Stimulated activated CD4-positive, alpha-beta T cell treated with anti-CD3 and anti-CD28 coated beads, Interleukin-12 subunit alpha, Interleukin-12 subunit beta, amount 100 ng/mL, for 4 hours (primary cell): ENCODE results near the gene CRTC3.

ENCODE experiments used
- DNase-seq: peaks from one replicate; pipeline ENCODE4 v3.0.0-alpha.2; 2020

CRTC3 gene

DNA sequence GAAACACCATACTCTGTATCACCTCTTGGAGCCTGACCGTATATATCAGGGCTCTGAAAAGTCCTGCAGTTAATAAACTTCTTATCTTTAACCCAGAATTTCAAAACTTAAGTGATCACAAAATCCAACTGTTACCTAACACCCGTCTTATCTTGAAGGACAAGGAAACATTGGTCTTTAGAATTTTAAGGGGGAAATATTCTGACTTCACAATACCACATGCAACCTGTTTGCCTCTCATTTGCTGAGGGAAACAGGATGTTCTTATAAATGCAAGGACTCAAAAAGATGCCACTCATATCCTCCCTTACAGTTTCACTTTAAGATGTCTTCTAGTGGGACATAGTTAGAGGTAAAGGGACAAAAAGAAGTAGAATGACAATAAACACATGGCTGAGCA lies 67.9 kb downstream of the CRTC3 start:
- no peak for DNase-seq

DNA sequence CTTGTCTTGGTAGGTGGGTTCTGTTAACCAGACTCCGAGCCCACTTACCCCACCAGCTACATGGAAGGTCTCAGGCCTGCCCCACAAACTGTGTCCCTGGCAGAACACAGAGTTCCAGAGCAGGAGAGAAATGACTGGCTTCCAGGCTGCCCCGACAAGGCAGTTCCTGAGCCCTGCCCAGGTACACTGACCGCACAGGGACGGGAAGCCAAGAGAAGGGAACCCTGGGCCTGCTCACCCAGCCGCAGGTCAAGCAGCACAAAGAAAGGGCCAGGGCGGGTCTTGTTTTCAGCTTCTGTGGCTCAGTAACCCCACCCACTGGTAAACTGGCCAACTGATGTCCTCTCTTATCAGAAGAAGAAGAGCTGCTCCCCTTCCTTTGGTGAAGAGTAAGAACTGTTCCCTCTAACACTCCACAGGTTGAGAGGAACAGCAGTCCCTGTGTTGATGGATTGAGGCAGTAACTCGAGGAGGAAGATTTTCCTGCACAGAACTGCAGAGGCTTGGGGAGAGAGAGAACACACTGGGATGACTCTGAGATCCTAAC lies 68.4 kb downstream of the CRTC3 start:
- no peak for DNase-seq

DNA sequence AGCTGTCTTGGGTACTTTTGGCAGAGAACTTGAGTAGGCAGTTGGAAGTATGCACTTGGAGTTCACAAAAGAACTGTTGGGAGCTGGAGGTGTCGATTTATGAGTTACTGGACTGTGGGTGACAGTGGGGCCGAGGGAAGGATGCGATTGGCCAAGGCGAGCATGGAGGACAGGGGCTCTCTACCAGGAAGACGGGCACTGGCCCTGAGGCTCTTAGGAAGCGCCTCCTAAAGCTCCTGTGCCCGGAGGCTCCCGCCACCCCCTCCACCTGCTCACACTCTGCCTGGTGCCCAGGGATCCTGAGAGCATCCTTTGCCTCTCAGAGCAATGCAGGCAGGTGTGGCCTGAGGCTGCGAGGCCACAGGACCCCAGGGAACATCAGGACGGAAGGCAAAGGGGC lies 69.0 kb downstream of the CRTC3 start:
- DNase-seq = no peak

DNA sequence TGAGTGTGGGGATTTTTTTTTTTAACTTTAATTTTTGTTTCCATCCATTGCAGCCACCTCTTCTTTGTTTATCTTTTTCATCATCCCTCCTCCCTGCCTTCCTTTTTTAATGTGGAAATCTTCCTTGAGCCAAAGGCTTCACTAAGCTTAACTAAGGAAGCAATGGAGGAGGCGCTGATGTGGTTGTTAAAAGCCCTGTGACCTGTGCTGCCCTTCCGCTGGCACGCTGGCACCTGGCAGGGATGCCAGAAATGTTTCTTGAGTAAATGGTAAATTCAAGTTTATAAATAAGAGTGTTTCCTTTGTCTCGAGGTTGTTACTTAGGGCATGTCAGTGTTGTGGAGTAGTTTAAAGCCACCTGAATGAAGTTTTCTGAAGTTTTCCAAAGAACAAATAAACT lies 69.4 kb downstream of the CRTC3 start:
- no peak for DNase-seq

DNA sequence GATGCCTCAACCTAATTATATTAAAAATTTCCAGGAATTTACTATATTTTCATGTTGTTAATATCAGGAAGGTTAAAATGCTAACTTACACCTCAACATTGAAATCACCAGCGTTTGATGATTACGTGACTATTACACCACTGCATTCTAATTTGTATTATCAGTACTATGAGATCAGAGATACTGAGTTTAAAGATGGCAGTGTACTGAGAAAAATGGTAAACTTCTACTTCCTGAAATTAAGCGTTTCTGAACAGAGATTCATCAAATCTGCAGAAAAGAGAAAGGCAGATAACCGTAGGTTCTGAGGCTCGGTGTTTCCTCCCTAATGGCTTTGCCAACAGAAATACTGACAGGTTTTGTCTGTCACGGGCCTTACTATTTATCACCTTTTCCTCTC lies 69.9 kb downstream of the CRTC3 start:
- DNase-seq = no peak

DNA sequence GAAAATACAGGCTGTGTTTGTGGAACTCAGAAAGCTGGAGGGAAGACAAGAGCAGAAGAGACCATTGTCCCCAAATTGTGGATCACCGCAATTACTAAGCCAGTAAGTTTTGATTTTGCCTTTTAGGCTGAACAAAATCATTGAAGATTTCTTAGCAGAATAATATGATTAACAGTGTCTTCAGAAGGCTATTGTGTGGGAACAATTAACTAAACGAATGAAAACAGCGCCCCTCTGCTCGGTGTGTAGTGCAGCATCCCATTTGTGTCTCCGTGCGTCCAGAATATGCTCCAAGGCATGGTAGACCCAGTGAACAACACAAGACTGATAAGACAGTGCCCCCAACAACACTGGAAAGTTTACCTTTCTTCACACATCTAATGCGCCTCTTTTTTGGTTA lies 71.2 kb downstream of the CRTC3 start:
- no peak for DNase-seq

DNA sequence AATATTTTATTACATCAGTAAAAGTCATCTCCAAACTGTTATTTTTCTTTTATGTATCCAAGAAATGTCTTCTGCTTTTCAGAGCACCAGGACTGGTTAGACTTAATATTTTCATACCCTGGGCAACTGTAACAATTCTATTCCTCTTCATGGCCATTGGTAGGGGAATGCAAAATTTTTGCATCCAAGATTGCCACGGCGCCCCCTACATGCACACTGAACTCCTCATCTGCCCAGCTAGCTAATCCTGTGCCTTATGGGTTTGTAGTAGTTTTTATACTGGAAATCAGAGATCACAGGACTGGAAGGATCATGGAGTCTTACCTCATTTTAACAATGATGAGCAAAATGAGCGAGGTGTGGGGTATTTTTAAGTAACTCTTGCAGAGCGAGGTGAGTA lies 74.2 kb downstream of the CRTC3 start:
- peak; percentile 44 for DNase-seq

DNA sequence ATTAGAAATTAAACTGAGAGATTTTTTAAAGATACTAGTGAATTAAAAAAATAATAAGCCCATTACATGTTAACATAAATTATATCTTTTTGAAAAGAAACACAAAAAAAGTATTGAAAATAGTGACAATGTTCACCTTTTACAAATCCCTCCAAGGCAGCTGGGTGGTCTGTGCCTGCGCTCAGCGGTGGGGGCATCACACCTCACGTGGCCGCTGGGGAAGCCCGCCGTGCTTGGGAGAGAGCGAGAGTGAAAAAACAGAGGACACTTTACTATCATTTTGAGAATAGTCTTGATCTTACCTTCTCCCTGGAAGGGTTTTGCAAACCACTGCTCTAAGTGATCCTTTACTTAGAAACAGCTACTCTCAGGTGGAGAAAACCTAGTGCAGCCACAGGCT lies 76.9 kb downstream of the CRTC3 start:
- DNase-seq = no peak

DNA sequence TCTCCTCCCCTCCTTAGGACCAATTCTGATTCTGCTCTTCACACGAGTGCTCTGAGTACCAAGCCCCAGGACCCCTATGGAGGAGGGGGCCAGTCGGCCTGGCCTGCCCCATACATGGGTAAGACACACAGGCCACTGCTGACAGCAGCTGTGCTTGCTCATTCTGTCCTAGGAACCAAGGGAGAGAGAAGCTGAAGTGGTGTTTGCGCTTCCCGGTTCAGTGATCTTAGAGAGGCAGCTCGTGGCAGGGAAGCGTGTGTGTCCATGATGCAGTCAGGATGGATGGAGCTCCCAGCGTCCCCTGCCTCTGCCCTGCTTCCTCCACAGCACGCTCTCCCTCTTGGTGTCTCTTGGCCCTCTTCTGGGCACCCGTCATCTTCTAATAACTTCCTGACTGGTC lies 77.6 kb downstream of the CRTC3 start:
- no peak for DNase-seq

DNA sequence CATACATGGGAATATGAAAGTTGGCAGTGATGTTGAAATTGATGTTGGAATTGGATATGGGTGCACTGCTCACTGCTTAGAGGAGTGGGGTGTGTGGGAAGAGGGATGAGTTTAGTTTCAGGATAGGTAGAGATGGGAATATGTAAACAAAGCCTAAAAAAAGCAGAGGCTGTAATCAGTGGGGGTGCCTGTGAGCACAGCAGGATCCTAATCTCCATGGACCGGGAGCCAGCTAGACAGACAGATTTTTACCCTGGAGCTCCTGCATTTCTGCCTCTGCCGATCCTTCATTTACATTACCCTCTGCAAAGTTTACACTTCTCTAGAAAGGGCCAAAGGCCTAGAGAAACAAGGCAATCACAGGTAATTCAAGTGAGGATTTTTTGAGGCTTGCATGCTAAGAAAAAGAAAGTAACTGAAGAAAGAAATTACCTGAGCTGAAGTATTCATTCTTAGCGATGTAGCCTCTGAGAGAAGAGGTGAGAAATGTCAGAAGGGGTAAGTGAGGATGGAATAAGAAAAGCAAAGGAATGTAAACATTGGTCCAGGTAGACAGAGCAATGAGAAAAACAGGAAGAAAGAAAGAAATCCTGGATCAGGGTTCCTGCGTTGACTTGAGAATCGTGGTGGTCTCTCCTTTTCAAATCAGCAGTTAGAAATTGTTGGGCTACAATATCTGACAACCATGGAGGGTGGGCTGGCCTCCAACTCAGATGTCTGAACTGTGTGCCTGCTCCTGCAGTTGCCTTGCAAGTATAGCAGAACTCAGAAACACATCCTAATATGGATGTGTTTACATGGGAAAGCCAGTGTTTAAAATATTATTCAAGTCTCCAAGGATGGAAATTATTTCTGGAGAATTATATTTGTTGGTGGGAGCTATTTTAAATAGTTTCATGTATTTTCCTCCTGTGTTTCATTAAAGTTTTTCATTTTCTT lies 79.8 kb downstream of the CRTC3 start:
- DNase-seq = no peak

DNA sequence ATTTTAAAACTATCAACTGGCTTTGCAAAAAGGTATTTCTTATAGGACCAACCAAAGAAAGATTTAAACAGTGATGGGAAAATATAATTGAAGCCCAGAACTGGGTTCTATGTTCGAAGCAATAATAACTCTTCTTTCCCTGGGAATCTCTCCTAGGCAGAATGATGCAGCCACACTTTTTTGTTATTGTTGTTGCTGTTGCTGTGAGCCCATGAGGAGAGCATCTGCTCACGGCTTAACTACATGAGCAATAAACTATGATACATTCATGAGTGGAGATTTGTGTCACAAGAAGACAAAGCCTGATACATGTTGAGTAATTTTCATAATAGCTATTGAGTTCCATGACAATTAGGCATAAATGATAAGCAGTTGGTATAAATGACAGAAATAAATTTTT lies 80.5 kb downstream of the CRTC3 start:
- no peak for DNase-seq

DNA sequence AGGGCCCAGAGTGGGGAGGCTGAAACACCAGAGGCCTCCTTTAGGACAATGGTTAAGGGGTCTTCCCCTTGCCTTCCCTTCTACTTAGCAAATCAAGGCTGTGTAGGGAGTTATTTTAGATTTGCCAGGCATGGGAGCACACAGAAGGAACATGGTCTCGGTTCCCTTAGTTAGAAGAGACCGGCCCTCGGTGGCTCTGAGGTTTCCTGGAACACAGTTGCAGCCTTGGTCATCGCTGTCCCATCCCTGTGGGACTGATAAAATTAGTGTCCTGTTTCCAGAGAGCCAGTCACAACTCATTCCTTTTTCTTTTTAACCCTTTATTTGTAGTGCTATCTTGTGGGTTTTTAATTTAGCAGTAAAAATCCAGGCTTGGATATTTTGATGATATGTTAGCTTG lies 81.4 kb downstream of the CRTC3 start:
- DNase-seq = no peak

DNA sequence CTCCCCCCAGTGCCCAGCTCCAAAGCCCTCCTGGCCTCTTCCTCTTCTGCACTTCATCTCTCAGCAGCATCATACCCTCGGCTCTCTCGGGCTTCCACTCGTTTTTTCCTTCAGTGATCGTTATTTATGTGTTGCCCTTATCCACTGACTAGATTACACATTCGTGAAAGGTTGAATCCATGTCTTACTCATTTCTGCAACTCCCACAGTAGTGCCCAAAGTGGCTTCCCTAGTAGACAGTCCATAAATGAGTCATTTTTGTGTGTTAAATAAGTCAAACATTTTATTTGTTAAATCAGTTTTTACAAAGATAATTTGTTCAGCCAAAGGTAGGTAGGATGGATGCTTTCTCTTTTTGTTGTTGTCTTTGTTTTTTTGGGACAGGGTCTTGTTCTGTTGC lies 87.4 kb downstream of the CRTC3 start:
- DNase-seq = no peak

DNA sequence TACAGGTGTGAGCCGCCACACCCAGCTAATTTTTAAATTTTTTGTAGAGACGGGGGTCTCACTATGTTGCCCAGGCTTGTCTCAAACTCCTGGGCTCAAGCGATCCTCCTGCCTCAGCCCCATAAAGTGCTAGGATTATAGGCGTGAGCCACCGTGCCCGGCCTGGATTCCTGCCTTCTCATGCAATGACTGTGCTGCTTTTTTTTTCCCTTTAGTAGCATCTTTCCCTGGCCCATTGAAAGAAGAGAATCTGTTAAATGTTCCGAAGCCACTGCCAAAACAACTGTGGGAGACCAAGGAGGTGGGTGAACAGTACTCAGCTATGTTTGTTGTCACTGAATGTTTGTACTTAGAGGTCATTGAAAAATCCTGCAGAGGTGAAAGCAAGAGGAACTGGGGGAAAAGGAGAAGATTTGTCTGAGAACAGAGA lies 88.0 kb downstream of the CRTC3 start:
- DNase-seq = no peak

DNA sequence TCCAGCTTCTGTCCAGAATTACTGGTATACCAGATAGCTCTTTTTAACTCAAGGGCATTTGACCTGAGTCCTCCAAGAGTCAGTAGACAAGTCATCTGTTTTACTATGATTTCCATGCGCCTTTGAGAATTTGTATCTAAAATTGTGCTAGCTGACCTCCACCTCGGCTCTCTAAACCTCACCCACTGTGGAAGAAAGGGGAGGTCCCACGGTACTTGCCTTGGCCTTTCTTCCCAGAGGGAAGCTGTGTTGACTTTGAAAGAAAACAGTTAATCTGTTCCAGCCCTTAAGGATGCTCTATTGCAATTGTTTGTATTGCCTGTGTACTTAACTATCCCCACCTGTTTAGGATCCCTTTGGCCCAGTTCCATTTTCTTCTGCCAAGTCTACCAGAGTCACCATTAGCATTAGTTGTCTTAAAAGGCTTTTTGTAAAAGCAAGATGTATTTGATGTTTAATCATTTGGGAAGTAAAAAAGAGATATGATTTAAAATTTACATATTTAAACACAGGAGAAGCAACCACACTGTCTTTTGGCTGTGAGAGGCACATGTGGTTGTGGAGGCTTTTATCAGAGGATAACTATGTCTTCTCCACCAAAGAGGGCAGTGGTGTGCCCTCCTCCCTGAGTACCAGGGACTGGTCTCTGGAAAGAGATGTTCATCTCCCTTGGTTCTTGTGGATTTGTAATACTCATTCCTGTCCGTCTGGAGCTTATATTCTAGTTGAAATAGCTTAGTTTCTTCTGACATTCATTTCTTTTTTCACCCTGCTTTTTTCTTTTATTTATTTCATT lies 88.8 kb downstream of the CRTC3 start:
- DNase-seq = no peak

DNA sequence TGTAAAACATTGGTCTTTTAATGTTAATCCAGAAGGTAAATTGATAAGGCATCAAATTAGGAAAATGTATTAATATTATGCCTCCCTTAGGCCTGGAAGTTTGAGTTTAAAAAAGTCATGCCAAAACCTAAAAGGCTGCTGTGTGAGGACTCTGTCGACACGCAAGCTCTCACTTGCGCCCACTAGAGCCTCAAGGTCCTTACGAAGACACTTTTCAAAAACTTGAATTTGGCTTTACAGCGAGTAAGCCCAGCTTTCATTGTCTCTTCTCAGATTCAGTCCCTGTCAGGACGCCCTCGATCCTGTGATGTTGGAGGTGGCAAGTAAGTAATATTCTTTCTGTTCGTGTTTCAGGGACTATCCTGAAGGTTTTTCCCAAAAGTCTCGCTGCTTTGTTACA lies 89.7 kb downstream of the CRTC3 start:
- no peak for DNase-seq

DNA sequence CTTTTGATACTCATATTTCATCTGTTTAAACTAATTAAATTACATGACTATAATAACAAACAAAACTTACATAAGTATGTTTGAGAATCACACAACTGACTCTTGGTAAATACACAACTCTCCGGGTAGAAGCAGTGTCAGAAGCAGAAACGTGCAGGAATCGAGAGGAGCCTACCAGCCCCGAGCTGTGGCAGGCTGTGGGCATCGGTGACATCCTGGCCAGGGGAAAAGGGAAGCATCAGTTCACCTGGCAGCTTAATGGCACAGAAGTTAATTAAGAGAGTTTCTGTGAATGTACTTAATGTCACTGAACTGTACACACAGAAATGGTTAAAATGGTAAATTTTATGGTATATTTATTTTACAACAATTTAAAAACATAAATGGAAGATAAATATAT lies 90.2 kb downstream of the CRTC3 start:
- no peak for DNase-seq

DNA sequence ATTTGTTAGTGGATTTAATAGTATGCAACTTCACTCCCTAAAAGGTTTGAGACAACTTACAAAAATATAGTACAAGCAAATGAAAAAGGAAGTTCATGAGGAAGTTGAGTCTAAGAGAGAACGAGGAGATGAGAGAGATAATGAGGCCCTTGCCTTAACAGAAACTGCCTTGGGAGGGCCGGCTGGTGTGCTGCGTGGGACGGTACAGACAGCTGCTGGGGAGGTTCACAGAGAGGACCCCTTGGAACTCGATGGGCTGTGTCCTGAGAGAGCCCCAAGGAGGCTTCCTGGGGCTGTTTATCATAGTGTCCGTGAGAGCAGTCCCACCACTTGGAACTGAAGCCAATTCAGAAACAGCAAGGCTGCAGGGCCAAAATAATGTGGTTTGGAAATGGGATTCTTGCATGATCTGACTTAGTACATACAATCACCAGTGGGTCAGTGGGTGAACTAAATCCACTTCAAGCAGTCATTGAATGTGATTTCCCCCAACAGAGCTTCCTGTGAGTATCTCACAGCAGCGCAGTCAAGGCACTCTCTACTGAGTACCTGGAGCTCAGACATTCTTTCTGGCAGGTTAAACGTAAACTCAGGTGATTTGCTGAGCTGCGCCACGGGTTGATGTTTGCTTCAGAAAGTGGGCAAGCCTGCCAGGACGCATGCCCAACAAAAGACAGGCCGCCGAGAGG lies 90.8 kb downstream of the CRTC3 start:
- DNase-seq = peak; percentile 16

DNA sequence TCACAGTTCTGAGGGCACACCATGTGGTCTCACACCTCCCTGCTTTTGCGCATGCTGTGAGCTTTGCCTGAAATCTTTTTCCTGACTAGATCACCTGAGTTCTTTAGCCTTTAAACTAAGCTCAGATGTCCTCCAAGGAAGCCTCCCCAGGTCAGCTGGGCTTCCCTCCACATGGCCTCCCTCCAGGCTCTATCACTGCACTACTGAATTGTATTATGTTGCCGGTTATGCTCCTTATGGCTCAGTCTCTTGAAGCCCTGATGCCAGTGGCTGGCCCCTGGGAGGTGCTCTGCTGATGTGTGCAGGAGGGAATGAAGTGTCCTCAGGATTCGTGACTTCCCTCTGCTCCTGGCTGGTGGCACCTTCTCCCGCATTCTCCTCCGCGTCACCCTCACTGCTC lies 94.1 kb downstream of the CRTC3 start:
- no peak for DNase-seq

DNA sequence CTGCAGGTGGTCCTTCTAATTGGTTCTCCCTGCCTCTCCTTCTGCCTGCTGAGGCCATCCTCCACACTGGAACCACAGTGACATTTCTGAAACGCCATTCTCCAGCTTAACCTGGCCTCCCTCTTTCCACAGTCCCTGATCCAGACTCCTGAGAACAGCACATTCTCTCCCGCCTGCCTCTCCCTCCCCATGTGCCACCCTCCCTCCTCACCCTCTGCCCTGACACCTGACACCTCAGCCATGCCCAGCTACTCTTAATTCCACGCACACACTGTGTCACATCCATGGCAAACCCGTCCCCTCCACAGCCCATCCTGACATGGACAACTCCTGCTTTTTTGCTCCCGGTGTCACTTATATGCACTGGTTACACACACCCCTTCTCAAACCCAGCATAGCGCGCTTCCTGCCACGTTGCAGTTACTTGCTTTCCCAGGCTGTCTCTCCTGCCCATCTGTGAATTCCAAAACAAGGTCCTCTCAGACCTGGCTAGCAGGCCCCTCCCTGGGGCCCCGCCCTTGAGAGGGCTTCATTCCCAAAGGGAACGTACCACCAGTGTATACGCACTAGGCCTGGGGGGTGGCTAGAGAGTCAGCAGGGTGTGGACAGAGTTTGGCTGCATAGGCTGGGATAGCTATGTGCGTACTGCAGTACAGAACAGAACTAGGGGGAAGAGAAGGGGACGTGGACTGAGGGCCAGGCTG lies 94.7 kb downstream of the CRTC3 start:
- no peak for DNase-seq

DNA sequence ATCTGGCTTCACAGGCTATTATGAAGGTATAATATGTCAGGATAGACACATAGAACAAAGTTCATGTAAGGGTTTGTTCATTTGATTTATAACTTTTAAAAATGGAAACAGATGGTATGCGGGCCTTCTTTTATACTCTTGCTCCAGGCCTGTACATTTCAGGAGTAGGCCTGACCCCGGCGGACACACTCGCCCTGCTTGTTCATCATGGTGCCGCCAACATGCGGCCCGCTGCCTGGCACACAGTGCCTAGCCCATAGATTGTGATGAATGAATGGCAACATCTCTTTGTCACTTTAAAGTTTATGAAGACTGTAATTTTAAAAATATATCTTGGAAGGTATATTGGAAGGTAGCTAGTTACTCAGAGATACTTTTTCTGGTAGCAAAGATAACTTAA lies 95.3 kb downstream of the CRTC3 start:
- no peak for DNase-seq

DNA sequence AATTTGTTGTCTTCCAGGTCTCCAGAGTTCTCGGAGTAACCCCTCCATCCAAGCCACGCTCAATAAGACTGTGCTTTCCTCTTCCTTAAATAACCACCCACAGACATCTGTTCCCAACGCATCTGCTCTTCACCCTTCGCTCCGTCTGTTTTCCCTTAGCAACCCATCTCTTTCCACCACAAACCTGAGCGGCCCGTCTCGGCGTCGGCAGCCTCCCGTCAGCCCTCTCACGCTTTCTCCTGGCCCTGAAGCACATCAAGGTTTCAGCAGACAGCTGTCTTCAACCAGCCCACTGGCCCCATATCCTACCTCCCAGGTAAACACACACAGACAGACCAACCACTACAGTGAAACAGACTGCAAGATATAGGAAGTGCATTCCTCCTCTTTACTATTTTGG lies 99.5 kb downstream of the CRTC3 start:
- no peak for DNase-seq

DNA sequence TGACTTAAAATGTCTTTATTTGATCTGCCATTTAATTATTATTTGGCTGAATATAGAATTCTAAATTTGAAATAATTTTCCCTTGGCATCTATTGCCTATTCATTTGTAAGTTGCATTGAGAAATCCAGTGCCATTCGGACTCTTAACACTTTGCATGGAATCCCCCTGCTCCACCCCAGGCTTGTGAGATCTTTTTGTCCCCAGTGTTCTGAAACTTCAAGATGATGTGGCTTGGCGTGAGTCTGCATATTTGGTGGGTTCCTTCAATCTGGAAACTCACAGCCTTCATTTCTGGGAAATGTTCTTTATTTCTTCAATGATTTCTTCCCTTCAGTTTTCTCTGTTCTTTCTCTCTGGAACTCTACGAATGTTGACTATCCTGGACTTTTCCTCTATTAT lies 103.6 kb downstream of the CRTC3 start:
- DNase-seq = no peak
